Stimulated activated CD4-positive, alpha-beta T cell treated with anti-CD3 and anti-CD28 coated beads, TNF-alpha, amount 100 ng/mL, for 48 hours (primary cell): Measurements from ENCODE around the gene HSD3B2.
"Not testable (repeated sequence)": the region's sequence is repeated elsewhere in the genome, so short reads cannot be mapped to it uniquely, and the experiment has no call there.

Experiments used
- DNase-seq, 3 donors: peaks; one replicate each; pipeline ENCODE4 v3.0.0-alpha.2; 2020; ENCODE audit warnings: low read depth in 3 of 3

The HSD3B2 gene

DNA sequence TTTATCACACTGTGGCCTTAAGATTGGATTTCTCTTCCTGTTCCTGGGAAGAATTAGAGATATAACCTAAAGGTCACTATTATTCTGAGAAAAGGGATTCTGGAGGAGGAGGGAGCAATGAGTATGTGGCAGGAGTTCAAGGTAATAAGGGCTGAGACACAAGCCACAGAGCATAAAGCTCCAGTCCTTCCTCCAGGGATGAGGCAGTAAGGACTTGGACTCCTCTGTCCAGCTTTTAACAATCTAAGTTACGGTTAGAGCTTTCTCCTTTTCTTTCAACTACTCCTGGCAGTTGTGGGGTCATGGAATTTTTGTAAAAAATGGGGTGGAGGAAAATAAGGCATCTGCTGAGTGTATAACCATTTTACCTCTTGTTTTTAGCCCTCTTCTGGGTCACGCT, at the start of gene HSD3B2:
Gene HSD3B2 (plus strand): TSS at position 201 of the 400 bp plus-strand sequence. CDS start 270 bp downstream, outside the sequence.
- no peak for DNase-seq

DNA sequence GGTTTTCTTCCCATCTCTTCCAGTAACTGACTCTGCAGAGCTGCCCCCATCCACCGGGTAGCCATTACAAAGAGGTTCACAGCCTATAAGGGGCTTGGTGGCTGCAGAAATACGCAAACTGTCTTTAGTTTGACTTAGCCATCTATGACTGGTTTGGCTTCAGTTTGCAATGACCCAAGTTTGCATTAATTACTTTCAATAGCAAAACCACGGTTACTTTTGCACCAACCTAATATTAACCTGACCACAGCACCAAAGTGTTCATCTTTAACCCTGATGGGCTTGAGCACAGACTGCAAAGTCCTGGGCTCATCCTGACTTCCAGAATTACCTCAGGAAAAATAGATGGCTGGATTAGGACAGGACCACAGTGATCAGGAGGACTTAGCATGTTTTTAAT, 48.5 kb upstream of the HSD3B2 start:
- DNase-seq = no peak

DNA sequence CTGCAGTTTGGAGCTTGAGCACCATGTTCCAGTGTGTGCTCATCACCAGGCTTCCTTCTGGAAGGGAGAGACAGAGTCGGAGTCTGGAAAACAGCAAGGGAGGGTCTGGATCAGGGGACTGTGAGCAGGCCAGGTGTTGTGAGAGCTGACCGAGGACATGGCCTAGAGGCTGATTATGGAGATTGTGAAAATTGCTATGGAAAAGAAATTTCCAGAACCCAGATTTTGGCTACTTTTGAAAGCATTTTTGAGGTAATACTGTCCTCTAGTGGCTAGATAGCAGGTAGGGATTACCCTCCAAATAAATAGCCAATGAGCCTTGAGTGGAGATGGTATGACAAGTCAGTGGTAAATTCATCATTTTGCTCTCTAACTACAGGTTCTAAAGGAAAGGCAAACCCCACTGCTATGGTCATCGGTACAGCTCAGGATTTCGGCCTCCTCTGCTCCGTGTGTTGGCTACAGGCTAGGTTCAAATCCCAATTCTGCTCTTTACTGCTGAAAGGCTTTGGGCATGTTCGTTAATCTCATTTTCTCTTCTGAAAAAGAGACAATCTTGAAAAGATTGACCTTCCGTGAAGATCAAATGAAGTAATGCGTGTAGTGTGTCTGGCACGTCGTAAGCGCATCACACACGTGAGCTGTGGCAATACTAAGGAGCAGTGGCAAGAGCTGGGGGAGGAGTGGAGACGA, 47.4 kb upstream of the HSD3B2 start:
- DNase-seq = no peak

DNA sequence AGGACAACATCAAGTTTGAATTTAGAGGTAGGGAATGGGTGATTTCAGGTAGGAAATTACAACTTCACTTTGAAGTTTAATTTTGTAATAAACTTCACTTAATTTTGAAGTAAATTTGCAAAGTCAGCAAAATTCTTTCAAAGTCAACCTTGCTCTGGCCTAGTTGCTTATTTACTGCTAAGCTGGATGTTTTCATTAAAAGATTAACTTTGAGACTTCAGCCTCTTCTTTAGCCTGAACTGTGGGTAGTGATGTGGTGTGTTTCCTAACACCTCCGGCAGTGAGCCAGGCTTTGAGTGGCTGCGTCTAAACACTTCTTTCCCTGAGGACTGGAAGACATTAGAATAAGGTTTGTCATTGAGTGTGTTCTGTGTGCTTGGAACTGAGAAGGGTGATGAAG, 46.4 kb upstream of the HSD3B2 start, which contains the start of gene HAO2:
Gene HAO2 (plus strand): TSS at position 232 of the 400 bp plus-strand sequence. CDS start 12,301 bp downstream, outside the sequence.
- DNase-seq = no peak

DNA sequence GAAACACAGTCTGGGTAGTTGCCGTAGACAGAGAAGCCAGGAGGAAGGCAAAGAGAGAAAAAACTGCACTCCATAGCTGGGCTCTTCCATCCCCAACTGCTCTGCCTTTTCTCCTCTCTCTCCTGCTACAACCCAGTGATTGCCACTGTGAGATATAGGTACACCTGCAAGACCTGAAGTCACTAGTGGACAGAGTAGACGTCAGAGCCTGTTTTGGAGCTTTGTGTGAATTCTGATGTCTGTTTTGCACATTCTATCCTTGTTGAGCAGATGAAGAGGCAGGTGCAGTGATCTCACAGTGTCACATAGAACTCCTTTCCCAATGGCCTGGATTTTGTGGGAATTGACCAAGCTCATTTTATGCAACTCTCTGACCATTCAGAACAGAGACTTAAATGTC, 44.2 kb upstream of the HSD3B2 start:
- no peak for DNase-seq

DNA sequence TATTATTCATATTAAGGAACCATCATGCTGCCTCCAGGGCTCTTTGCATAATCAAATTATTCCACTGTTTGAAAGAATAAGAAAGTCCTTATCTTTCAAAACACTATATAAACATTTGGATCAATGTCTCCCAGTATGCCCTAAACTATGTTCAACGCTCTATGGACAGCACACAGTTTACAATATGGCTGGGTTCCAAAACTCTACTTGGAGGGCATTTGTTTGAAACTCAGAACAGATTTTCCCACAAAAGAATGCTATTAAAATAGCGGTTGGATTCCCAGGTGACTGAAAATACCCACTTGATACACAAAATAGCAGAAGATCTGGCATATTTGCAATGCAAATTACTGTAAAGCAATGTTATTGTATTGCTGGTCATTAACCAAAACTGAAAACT, 43.1 kb upstream of the HSD3B2 start:
- no peak for DNase-seq

DNA sequence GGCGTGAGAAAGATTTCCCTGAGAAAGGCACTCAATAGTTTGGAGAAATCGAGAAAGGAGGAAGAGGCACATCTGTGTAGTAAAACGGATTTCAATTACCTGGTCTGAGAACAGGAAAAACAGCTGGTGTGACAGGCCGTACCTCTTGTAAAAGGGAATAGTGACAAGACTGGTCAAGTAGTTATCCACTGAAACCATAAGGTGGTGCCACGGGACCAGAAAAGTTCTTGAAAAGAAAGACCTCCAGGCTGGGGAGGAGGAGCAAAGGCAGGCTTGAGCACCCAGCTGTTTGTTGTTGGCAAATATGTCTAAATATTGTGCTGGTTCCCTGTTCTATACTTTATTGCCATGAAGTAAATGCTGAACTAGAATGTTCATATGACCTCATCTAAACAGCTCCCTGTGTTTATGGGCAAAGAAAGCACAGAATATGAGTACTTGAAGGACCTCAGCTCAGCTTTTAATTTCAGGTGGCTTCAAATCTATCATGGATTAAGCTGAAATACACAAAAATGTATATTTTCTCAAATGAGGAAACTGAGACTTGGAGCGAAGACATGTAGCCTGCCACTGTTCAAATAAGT, 42.4 kb upstream of the HSD3B2 start:
- no peak for DNase-seq

DNA sequence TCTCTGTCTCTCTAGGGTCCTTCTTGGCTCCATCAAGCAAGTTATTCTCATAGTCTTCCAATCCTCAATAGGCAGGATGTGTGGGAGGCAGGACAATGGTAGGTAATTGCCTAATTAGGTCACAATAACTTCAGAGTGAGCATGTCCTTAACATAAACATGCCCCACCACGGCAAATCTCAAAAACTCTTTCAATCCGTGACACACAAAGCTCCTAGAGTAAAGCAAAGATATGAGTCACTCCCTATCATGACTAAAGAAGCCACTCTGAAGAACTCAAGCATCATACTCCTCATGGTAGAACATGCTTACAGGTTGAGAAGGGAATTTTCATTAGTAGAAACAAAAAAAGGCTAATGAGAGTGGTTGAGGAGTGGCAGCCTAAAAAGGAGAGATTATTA, 41.5 kb upstream of the HSD3B2 start:
- no peak for DNase-seq

DNA sequence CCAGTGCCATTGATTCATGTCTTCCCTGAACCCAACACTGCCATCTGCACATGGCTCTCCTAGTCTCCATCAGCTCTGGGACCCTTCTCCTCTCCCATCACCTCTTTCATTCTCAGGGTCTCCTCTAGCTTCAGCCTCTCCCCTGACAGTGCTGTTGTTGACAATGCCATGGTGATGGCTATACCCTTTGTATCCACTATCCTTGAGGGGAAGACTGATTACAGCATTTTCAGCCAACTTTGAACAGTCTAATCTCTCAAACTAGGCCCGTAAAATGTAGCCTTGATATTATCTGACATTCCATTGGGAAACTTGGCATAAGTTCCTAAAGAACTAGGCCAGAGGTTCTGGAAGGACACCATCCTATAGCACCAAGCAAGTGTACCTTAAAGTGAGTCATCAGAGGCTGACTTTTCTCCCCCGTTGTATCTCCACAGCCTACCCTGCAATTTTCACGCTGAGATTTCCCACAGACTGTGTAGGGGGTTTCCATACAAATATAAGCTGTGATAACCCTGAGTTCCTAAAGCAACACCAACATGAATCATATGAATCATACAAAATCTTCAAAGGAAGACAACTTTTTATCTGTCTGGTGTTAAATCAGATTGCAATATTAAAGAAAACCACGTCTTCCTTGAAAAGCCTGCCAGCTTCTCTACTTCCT, 40.6 kb upstream of the HSD3B2 start:
- no peak for DNase-seq

DNA sequence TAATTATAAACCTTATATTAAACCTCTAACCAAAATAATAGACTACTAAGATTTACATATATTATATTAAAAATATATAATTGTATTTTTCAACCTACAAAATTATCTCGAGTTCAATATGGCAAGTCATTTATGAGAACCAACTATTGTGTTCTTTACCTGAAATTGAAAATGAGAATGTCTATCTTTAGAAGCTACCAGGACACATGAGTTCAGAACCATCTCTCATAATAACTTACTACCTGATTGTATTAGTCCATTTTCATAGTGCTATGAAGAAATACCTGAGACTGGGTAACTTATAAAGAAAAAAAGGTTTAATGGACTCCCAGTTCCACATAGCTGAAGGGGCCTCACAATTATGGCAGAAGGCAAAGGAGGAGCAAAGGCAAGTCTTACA, 39.6 kb upstream of the HSD3B2 start:
- DNase-seq = no peak

DNA sequence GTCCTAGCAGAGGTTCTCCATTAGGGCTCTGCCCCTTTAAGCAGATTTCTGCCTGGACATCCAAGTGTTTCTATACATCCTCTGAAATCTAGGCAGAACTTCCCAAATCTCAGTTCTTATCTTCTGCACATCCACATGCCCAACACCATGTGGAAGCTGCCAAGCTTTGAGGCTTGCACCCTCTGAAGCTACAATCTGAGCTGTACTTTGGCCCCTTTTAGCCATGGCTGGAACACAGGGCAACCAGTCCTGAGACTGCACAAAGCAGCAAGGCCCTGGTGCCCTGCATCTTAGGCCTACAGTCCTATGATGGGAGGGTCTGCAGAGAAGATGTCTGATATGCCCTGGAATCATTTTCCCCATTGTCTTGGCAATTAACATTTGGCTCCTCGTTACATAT, 38.4 kb upstream of the HSD3B2 start:
- DNase-seq = no peak

DNA sequence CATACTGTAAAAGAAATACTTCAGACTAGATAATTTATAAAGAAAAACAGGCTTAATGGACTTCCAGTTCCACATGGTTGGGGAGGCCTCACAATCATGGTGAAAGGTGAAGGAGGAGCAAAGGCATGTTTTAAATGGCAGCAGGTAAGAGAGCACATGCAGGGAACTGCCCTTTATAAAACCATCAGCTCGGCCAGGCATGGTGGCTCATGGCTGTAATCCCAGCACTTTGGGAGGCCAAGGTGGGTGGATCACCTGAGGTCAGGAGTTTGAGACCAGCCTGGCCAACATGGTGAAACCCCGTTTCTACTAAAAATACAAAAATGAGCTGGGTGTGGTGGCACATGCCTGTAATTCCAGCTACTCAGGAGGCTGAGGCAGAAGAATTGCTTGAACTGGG, 37.4 kb upstream of the HSD3B2 start:
- DNase-seq = not testable (repeated sequence)

DNA sequence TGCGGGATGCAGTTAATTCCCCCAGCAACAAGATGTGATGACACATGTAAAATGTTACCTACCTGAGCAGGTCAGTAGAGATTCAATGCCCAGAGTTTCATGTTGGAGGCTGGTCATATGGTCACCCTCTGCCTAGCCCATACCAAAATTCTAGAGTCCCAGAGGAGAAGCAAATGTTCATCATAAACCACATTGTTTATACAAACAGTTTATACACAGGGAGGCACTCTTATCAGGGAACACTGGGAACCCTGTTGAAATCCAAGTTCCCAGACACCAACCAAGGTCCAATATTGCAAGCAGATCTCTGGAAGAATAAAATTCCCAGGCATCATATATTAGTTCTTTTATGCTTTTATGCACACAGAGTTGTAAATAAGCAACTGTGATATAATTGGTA, 35.8 kb upstream of the HSD3B2 start:
- no peak for DNase-seq

DNA sequence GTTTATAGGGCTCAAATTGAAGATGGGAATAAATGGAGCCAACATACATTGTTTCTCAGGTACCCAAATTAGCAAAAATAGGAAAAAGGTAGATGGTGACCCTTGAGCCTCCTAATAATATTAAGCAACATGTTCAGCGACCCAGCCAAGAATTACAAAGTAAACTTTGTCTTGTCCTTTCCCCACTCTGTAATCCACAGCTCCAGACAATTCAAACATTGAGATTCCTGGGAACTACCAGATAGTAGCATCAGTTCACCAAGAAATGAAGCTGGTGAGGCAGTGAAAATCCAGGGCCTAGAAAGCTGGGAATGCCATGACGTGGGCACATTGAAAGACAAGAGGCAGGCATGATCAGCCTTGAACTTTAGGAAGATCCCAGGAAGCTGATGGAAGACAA, 34.6 kb upstream of the HSD3B2 start:
- DNase-seq = no peak

DNA sequence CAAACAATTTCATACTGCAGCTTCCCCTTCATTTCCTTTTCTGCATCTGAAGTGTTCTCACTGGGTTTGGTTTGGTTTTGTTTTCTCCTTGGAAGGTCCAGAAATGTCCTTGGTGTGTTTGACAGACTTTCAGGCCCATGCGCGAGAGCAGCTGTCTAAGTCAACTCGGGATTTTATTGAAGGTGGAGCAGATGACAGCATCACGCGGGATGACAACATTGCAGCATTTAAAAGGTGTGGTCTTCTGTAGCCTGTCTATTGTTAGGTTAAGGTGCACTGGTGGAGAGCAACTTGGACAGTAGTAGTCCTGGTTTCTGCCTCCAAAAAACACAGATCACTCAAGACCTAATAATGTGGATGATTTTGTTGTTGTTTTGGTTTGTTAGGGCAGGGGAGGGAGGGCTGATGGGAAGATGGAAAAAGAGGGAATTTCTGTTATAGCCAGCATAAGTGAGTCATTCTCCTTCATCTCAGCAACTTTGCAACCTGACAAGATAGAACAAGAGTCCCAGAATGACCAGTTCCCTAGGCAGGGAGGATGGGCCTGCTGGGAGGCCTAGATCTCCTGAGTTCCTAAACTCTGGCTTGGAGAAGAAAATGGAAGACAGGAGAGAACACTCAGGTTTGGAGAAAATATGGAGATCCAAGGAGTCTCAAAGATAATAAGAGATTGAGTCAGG, 33.8 kb upstream of the HSD3B2 start:
- no peak for DNase-seq

DNA sequence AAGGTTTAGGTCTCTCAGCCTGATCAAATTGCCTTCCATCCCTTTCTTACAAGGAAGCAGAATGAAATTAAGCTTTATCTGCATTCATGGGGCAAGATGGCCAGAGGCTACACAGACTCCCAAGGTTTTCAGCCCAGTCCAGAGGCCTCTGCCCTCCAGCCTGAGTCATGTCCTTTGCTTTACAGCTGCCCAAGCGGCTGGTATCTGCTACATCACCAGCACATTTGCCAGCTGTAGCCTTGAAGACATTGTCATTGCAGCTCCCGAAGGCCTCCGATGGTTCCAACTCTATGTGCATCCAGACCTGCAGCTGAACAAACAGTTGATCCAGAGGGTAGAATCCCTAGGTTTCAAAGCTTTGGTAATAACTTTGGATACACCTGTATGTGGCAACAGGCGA, 30.4 kb upstream of the HSD3B2 start:
- no peak for DNase-seq

DNA sequence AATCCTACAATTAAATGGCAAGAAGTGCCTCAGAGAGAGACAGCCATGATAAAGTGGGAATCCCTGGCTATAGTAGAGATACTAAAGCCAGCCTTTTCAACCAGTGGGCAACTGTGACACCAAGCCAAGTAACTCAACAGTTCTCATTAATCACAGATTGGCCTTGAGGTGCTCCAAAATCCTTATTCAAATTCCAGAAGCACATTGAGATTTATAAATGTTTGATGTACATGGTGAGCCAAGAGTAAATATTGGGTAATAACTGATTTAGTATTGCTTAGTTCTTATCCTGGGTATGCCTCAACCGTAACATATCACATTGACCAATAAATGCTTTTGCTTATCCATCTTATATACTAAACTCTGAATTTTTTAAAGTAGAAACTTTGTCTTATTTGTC, 29.3 kb upstream of the HSD3B2 start:
- no peak for DNase-seq

DNA sequence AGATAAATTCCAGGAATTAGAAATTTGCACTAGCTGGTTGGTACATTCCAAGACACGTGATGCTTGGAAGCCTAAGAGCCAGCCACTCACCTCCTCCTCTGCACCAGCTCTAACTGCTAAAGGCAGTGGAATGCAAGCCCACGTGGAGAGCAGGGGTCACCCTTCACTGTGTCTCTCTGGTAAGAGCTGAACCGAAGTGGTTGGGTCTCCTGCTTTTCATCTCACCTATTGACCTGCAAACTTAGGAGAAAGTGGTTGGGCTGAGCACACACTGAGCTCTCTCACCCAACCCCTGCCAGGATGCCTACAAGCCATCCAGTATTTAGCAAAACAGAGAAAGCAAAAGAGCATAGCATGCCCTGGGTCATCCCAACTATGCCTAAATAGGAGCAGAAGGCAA, 27.1 kb upstream of the HSD3B2 start:
- no peak for DNase-seq

DNA sequence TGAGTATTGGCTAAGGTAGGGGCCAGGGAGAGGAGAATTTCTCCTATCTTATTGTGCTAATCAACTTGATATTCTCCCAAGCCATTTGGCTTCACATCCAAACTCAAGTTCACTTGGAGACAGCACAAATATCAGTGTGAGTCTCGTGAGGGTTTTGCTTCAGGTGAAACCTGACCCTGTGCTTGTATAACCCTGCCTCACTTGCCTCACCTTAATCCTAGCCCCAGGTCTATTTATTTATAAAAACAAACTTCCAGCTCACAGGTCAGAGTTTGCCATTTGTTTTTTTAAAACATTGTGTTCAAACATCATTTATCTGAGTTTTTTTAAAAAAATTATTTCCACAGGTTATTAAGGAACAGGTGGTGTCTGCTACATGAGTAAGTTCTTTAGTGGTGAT, 26.5 kb upstream of the HSD3B2 start:
- no peak for DNase-seq

DNA sequence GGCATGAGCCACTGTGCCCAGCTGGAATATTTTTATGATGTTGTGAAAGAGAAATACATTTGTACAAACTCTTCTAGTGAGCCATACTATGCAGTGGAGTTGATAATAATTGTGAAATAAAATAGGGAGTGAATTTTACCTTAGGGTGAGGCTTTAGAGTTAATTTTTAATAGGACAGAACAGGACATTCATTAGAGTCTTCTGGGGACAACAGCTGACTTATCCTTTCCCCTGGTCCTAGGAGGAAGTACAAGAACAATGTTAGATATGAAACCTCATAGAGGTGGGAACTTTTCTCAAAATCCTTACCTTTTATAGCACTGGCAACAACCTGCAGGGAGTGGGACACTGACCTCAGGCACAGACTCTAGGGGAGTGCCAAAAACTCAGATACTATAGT, 24.4 kb upstream of the HSD3B2 start:
- no peak for DNase-seq

DNA sequence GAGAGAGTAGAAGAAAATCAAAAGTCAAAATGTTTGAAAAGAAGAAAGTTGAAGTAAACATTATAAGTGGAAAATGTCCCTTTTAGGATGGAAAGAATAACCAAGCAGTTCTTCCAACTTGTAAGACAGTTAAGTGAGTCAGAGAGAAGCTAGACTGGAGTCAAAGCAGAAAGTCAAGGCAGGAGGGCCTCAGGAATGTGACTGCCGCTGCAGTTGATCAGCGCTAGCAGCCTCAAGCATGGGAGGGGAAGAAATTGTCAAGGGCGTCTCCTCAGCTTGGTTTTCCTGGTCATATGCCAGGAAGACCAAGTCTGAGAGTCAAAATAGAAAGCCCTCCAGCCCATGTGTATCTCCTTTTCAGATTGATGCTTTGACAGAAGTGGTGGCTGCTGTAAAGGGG, 23.2 kb upstream of the HSD3B2 start:
- DNase-seq = no peak

DNA sequence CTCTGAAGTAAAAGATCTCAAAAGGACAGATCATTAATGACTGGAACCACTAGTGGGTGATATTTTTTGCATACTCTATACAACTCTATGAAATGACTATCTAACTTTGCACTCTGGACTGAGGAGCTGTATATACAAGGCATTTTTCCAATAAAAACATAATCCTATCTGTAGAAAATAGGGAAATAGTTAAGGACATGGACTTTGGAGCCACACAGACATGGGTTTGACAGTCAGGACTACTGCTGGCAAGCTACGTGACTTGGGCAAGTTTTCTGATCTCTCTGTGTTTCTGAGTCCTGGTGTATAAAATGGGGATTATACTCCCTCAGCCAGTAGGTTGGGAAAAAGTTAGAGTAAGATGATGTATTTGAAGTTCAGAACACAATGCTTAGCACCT, 20.9 kb upstream of the HSD3B2 start:
- DNase-seq = no peak

DNA sequence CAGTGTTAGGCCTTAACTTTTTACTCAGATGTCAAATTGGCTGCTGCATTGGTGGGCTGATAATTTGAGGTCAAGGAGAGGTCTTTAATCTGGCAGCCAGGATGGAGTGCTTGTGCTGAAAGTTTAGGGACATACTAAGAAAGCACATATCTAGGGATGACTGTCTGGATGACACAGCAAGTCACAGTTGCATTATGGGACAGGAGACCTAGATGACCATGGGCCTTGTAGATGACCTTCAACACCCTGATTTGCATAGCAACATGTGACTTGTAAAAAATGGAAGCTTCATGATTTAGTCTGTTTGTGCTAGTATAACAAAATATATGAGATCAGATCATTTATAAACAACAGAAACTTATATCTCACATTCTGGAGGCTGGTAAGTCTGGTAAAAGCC, 18.0 kb upstream of the HSD3B2 start:
- no peak for DNase-seq
